GM23248 (cell line): ENCODE measurements around the gene PHACTR3. TPM values are rescaled to one million over a fixed set of nuclear protein-coding genes. Genes with fewer than 3 reads are reported as not detected.

Experiments
- DNase-seq: peaks from one replicate; pipeline ENCODE4 v3.0.0-alpha.2; 2015
- H2AFZ ChIP-seq: fragments of 200-600 bp; sonication (generic); 2 replicates; pipeline ENCODE4 v1.6.1; 2016; ENCODE audit warnings: antibody characterized with exemption
- H3F3A ChIP-seq: fragments of 200-600 bp; sonication (generic); 2 replicates; pipeline ENCODE4 v1.6.1; 2016; ENCODE audit warnings: mild to moderate bottlenecking, antibody characterized with exemption, mixed run types; ENCODE audit not compliant: insufficient read depth
- H3K27ac ChIP-seq: fragments of 200-600 bp; sonication (generic); 2 replicates; pipeline ENCODE4 v1.5.1; 2016; ENCODE audit warnings: mild to moderate bottlenecking
- H3K27me3 ChIP-seq: fragments of 200-600 bp; sonication (generic); replicated peaks from 2 replicates; pipeline ENCODE4 v1.6.1; 2016; ENCODE audit warnings: mild to moderate bottlenecking; ENCODE audit not compliant: insufficient read depth
- H3K36me3 ChIP-seq: fragments of 200-600 bp; sonication (generic); 2 replicates; pipeline ENCODE4 v1.6.1; 2016; ENCODE audit warnings: low read depth, mild to moderate bottlenecking
- H3K4me1 ChIP-seq: fragments of 200-600 bp; sonication (generic); 2 replicates; pipeline ENCODE4 v1.6.1; 2016; ENCODE audit warnings: mild to moderate bottlenecking; ENCODE audit not compliant: insufficient read depth
- H3K4me2 ChIP-seq: fragments of 200-600 bp; sonication (generic); one replicate; pipeline ENCODE4 v1.6.1; 2016; ENCODE audit warnings: mild to moderate bottlenecking; ENCODE audit not compliant: unreplicated experiment
- H3K4me3 ChIP-seq: fragments of 200-600 bp; sonication (generic); 2 replicates; pipeline ENCODE4 v1.5.1; 2016; ENCODE audit warnings: mild to moderate bottlenecking
- H3K79me2 ChIP-seq: fragments of 200-600 bp; sonication (generic); 2 replicates; pipeline ENCODE4 v1.6.1; 2016; ENCODE audit warnings: mild to moderate bottlenecking; ENCODE audit not compliant: insufficient read depth
- H3K9ac ChIP-seq: fragments of 200-600 bp; sonication (generic); 2 replicates; pipeline ENCODE4 v1.6.1; 2016; ENCODE audit warnings: mild to moderate bottlenecking
- H3K9me2 ChIP-seq: fragments of 200-600 bp; sonication (generic); 2 replicates; pipeline ENCODE4 v1.6.1; 2016; ENCODE audit warnings: mixed run types, mild to moderate bottlenecking, moderate library complexity; ENCODE audit not compliant: insufficient read depth
- H3K9me3 ChIP-seq: fragments of 200-600 bp; sonication (generic); one replicate; pipeline ENCODE4 v1.6.1; 2017; ENCODE audit warnings: low read depth
- H4K20me1 ChIP-seq: fragments of 200-600 bp; sonication (generic); 2 replicates; pipeline ENCODE4 v1.6.0; 2016; ENCODE audit not compliant: insufficient read depth
- EZH2 ChIP-seq: fragments of 200-600 bp; sonication (generic); IDR thresholded peaks from 2 replicates; pipeline ENCODE4 v1.6.1; 2018; ENCODE audit warnings: antibody characterized with exemption, mild to moderate bottlenecking; ENCODE audit not compliant: insufficient read depth, poor library complexity, severe bottlenecking
- EZH2phosphoT487 ChIP-seq: fragments of 200-600 bp; sonication (generic); IDR thresholded peaks from 2 replicates; pipeline ENCODE4 v1.6.1; 2018; ENCODE audit warnings: antibody characterized with exemption, moderate library complexity, mild to moderate bottlenecking, low read depth; ENCODE audit not compliant: insufficient read depth
- WGBS, 2 experiments: methylation state at CpG; one replicate each; pipeline ENCODE4 v1.1.6; 2015 to 2017; ENCODE audit warnings: low lambda C conversion rate in 2 of 2, low coverage in 1 of 2; ENCODE audit errors: missing lambda C conversion rate in 2 of 2; 5-methylcytosine and 5-hydroxymethylcytosine counted together
- in situ Hi-C: fragments of 300-500 bp; cut with MboI; formaldehyde crosslinking; loops from 2 replicates; pipeline ENCODE4 v1.15.0; 2020
- polyA plus RNA-seq: library from polyadenylated mRNA; unstranded; fragments of >200 nt; fragmentation: Nextera tagmentation; extraction: Ambion mirVana; gene quantifications from 2 replicates; pipeline ENCODE4 v1.2.1, GENCODE V29; 2016
- total RNA-seq: library from RNA; depleted of rRNA; stranded (reverse); fragments of >200 nt; shearing (Covaris generic); gene quantifications from 2 replicates; pipeline ENCODE4 v1.2.3, GENCODE V29; 2014

PHACTR3 gene
- total and polyA plus RNA-seq, 2 experiments from 2014 or later = not detected

GRCh38 chr20:59662161-59662560 is 57.8 kb downstream of the PHACTR3 start:
- no peaks in the 10 kb centered on the region for H3K9me3 ChIP-seq

GRCh38 chr20:59662856-59663512 is 58.6 kb downstream of the PHACTR3 start:
- Histone ChIP-seq H3F3A (no peaks in the 10 kb centered on the region), H3K9me2 (no peaks in the 10 kb centered on the region), H3K4me3 (no peak overlapping the region), H3K79me2 (no peaks in the 10 kb centered on the region), H3K27me3 (no peaks in the 10 kb centered on the region; the same call in 1 of the 2 replicates), H3K36me3 (no peaks in the 10 kb centered on the region), H2AFZ (no peak overlapping the region), H3K4me2 (no peak overlapping the region), H3K27ac (no peak overlapping the region), H3K4me1 (no peaks in the 10 kb centered on the region), H3K9me3 (no peaks in the 10 kb centered on the region), H3K9ac (no peak overlapping the region), H4K20me1 (no peaks in the 10 kb centered on the region)
- in situ Hi-C loops = no loop called here
- no peak for DNase-seq
- no peak for TF ChIP-seq EZH2phosphoT487
- TF ChIP-seq EZH2 = no peak
- 49 to 54% methylated on average over 14 of the region's 14 CpGs for WGBS, 2 experiments

More at GRCh38 chr20:59662161-59662560, 57.8 kb downstream of the PHACTR3 start:
- H3F3A ChIP-seq = no peaks in the 10 kb centered on the region
- no peak overlapping the region for H3K27ac ChIP-seq
- no peaks in the 10 kb centered on the region for H3K9me2 ChIP-seq
- H3K36me3 ChIP-seq = no peaks in the 10 kb centered on the region
- in situ Hi-C loops = no loop called here
- H3K27me3 ChIP-seq = no peaks in the 10 kb centered on the region; the same call in 1 of the 2 replicates
- no peak overlapping the region for H3K9ac ChIP-seq
- H3K79me2 ChIP-seq = no peaks in the 10 kb centered on the region
- H2AFZ ChIP-seq = no peak overlapping the region
- H3K4me3 ChIP-seq = no peak overlapping the region
- DNase-seq = no peak
- no peak for TF ChIP-seq EZH2phosphoT487
- TF ChIP-seq EZH2 = no peak
- no peaks in the 10 kb centered on the region for H3K4me1 ChIP-seq
- 29 to 34% methylated on average over 5 of the region's 5 CpGs for WGBS, 2 experiments
- no peak overlapping the region for H3K4me2 ChIP-seq
- H4K20me1 ChIP-seq = no peaks in the 10 kb centered on the region

DNA sequence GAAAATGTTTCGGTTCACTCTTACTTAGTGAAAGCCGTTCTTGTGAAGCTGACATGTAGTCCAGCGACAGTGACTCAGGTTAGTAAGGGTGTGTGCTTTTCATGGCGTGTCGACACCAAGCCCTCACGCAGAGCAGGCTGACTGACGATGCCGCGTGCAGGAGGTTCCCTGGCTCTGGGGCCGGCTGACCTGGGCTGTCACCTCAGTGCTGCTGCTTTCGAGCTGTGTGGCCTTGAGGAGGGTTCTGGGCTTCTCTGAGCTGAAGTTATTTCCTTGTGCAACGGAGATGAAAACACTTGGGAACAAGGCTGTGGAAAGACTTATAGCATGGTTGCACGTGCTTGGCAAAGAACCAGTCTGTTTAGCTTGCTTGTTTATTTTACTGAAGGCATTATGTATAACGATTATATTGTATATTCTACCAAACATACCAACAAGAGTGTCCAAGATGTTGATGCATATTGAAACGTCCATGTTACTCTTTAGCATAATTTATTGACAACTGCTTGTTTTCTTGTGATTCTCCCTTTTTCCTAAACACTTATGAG is 59.2 kb downstream of the PHACTR3 start:
- no peak for DNase-seq
- Histone ChIP-seq H4K20me1 (no peaks in the 10 kb centered on the region), H3K9me3 (no peaks in the 10 kb centered on the region), H3K79me2 (no peaks in the 10 kb centered on the region), H3K4me2 (no peak overlapping the region), H3K9ac (no peak overlapping the region), H3K4me3 (no peak overlapping the region), H3F3A (no peaks in the 10 kb centered on the region), H3K27ac (no peak overlapping the region), H3K4me1 (no peaks in the 10 kb centered on the region), H2AFZ (no peak overlapping the region), H3K9me2 (no peaks in the 10 kb centered on the region), H3K27me3 (no peaks in the 10 kb centered on the region; the same call in 1 of the 2 replicates), H3K36me3 (no peaks in the 10 kb centered on the region)
- TF ChIP-seq EZH2 (no peak), EZH2phosphoT487 (no peak)
- 39 to 40% methylated on average over 15 of the region's 15 CpGs for WGBS, 2 experiments
- in situ Hi-C loops = no loop called here

DNA sequence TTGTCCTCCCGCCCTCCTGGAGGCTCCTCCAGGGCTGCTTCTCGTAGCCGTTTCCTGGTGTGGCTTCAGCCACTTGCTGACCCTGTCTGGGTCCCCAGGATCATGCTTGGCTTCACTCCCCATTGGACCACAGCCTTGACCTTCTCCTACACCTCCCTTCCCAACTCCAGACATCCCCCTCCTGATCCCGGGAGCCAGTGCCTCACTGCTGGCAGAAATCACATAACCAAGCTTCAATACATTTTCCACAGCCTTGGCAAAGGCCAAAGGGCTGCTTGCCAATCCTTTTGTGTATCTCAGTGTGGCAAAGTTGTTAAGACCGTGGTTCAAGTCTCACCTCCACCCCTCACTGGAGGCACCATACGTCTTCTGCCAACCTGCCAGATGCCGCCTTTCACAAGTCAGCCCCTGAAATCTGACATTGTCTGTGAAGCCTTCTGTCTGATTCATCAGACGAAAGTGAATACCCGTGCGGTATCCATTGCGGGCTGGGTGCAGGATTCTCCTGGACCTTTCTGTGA is 60.1 kb downstream of the PHACTR3 start:
- in situ Hi-C loops = no loop called here

More for the DNA sequence above, 60.1 kb downstream of the PHACTR3 start:
- Histone ChIP-seq H3K9ac (no peak overlapping the region), H2AFZ (no peak overlapping the region), H3F3A (no peaks in the 10 kb centered on the region), H3K9me2 (no peaks in the 10 kb centered on the region), H3K79me2 (no peaks in the 10 kb centered on the region), H3K4me1 (no peaks in the 10 kb centered on the region), H3K9me3 (no peaks in the 10 kb centered on the region), H3K4me2 (no peak overlapping the region), H3K4me3 (no peak overlapping the region), H3K36me3 (no peaks in the 10 kb centered on the region), H4K20me1 (no peaks in the 10 kb centered on the region), H3K27me3 (no peaks in the 10 kb centered on the region; the same call in 1 of the 2 replicates), H3K27ac (no peak overlapping the region)
- DNase-seq = no peak
- 61% methylated on average over 11 of the region's 11 CpGs for WGBS, 2 experiments
- TF ChIP-seq EZH2phosphoT487 = no peak
- no peak for TF ChIP-seq EZH2
